ENCODE results near the gene DYNC2LI1.
A peak's percentile ranks its signal among the peaks of the same experiment; 100 is the strongest.

Gene DYNC2LI1

GRCh38 chr2:43796206-43796605 is 22.4 kb downstream of the DYNC2LI1 start:
- no peak overlapping the region for H3K4me3 ChIP-seq (replicated peaks; ENCODE audit: low read depth, low read length)
- no peak for TF ChIP-seq CTCF (IDR thresholded peaks at IDR 0.05; ENCODE audit: low read length, missing control alignments)
- DNase-seq (ENCODE audit: low read depth), result no peak

GRCh38 chr2:43798300-43798699 is 24.5 kb downstream of the DYNC2LI1 start:
- peak; percentile 25 for TF ChIP-seq CTCF (IDR thresholded peaks at IDR 0.05; ENCODE audit: low read length, missing control alignments)
- no peak for DNase-seq (ENCODE audit: low read depth)
- no peak overlapping the region for H3K4me3 ChIP-seq (replicated peaks; ENCODE audit: low read depth, low read length)

GRCh38 chr2:43800894-43801293 is 27.1 kb downstream of the DYNC2LI1 start:
- no peak for TF ChIP-seq CTCF (IDR thresholded peaks at IDR 0.05; ENCODE audit: low read length, missing control alignments)
- H3K4me3 ChIP-seq (replicated peaks; ENCODE audit: low read depth, low read length), result no peak overlapping the region
- no peak for DNase-seq (ENCODE audit: low read depth)

GRCh38 chr2:43802135-43802534 is 28.3 kb downstream of the DYNC2LI1 start:
- TF ChIP-seq CTCF (IDR thresholded peaks at IDR 0.05; ENCODE audit: low read length, missing control alignments), result no peak
- no peak for DNase-seq (ENCODE audit: low read depth)
- no peak overlapping the region for H3K4me3 ChIP-seq (replicated peaks; ENCODE audit: low read depth, low read length)

GRCh38 chr2:43803113-43803512 is 29.3 kb downstream of the DYNC2LI1 start:
- DNase-seq (ENCODE audit: low read depth), result peak; percentile 3
- TF ChIP-seq CTCF (IDR thresholded peaks at IDR 0.05; ENCODE audit: low read length, missing control alignments), result no peak
- no peak overlapping the region for H3K4me3 ChIP-seq (replicated peaks; ENCODE audit: low read depth, low read length)

GRCh38 chr2:43806719-43807031 is 32.8 kb downstream of the DYNC2LI1 start:
- no peak for DNase-seq (ENCODE audit: low read depth)
- no peak for TF ChIP-seq CTCF (IDR thresholded peaks at IDR 0.05; ENCODE audit: low read length, missing control alignments)
- H3K4me3 ChIP-seq (replicated peaks; ENCODE audit: low read depth, low read length), result no peak overlapping the region

GRCh38 chr2:43810452-43810851 is 36.6 kb downstream of the DYNC2LI1 start:
- TF ChIP-seq CTCF (IDR thresholded peaks at IDR 0.05; ENCODE audit: low read length, missing control alignments), result no peak
- no peak for DNase-seq (ENCODE audit: low read depth)
- H3K4me3 ChIP-seq (replicated peaks; ENCODE audit: low read depth, low read length), result no peak overlapping the region

Data from fibroblast of pulmonary artery (primary cell).